Activated T-helper 1 cell treated with anti-CD3 and anti-CD28 coated beads, Interleukin-12 subunit alpha, Interleukin-12 subunit beta, Interleukin-2, Interleukin-4 antibody, amounts not matched to agents 30 ng/mL and 10 ng/mL and 1 ng/mL, durations not matched to agents 14 hours and 24 hours and 36 hours (primary cell): ENCODE data around the gene GPRC5D. TPM values are rescaled to one million over a fixed set of nuclear protein-coding genes. Genes with fewer than 3 reads are reported as not detected.

ENCODE experiments used
- DNase-seq: peaks from one replicate; pipeline ENCODE4 v3.0.0; 2021; ENCODE audit warnings: low spot score
- H3K27ac Mint-ChIP-seq: one replicate; pipeline ENCODE4 v1.8.0; 2021; ENCODE audit warnings: mild to moderate bottlenecking, mixed read lengths
- H3K27me3 Mint-ChIP-seq: one replicate; pipeline ENCODE4 v1.8.0; 2022; ENCODE audit warnings: mild to moderate bottlenecking, moderate library complexity, mixed read lengths; ENCODE audit not compliant: insufficient read depth
- H3K36me3 Mint-ChIP-seq: one replicate; pipeline ENCODE4 v1.8.0; 2021; ENCODE audit warnings: low read depth, mixed read lengths
- H3K4me1 Mint-ChIP-seq: one replicate; pipeline ENCODE4 v1.8.0; 2021; ENCODE audit warnings: low read depth, mixed read lengths
- H3K4me3 Mint-ChIP-seq: one replicate; pipeline ENCODE4 v1.8.0; 2021; ENCODE audit warnings: mild to moderate bottlenecking, moderate library complexity, mixed read lengths
- H3K9me3 Mint-ChIP-seq: one replicate; pipeline ENCODE4 v1.8.0; 2021; ENCODE audit warnings: mixed read lengths
- intact Hi-C: fragments of 100-400 bp; cut with micrococcal nuclease; formaldehyde crosslinking; loops from one replicate; pipeline ENCODE4 v1.15.1; 2024
- total RNA-seq: library from RNA; stranded (reverse); gene quantifications from 2 replicates; pipeline ENCODE4 v1.2.3, GENCODE V29; 2022

The GPRC5D gene
- total RNA-seq, 1 donor from 2014 or later, result not detected

DNA sequence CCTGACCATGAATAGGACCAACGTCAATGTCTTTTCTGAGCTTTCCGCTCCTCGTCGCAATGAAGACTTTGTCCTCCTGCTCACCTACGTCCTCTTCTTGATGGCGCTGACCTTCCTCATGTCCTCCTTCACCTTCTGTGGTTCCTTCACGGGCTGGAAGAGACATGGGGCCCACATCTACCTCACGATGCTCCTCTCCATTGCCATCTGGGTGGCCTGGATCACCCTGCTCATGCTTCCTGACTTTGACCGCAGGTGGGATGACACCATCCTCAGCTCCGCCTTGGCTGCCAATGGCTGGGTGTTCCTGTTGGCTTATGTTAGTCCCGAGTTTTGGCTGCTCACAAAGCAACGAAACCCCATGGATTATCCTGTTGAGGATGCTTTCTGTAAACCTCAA lies 43.3 kb downstream of the GPRC5D start:
- intact Hi-C loops, result no loop called here
- DNase-seq, result no peak
- no peaks in the 10 kb centered on the region for H3K27me3 Mint-ChIP-seq
- no peaks in the 10 kb centered on the region for H3K9me3 Mint-ChIP-seq
- H3K27ac Mint-ChIP-seq, result no peak overlapping the region
- H3K36me3 Mint-ChIP-seq, result no peaks in the 10 kb centered on the region
- H3K4me1 Mint-ChIP-seq, result peaks cover 19% of the 10 kb centered on the region
- H3K4me3 Mint-ChIP-seq, result no peak overlapping the region

- Mint-ChIP-seq H3K4me1 (peaks cover 19% of the 10 kb centered on the region), H3K27me3 (no peaks in the 10 kb centered on the region)
Observed at GRCh38 chr12:12908252-12908651, 43.7 kb downstream of the GPRC5D start.

DNA sequence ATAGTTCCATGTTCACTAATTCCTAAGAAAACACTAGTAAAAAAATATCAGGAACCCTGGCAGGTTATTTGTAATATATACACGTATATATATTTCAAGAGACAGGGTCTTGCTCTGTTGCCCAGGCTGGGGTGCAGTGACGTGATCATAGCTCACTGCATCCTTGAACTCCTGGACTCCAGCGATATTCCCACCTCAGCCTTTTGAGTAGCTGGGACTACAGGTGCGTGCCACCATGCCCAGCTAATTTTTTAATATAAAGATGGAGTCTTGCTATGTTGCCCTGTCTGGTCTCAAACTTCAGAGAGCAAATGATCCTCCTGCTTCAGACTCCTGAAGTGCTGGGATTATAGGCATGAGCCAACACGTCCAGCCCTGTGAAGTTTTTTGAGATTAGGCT lies 44.4 kb downstream of the GPRC5D start:
- H3K27me3 Mint-ChIP-seq, result no peaks in the 10 kb centered on the region
- H3K9me3 Mint-ChIP-seq, result no peaks in the 10 kb centered on the region
- H3K36me3 Mint-ChIP-seq, result no peaks in the 10 kb centered on the region
- peaks cover 19% of the 10 kb centered on the region for H3K4me1 Mint-ChIP-seq
- intact Hi-C loops, result no loop called here
- no peak for DNase-seq
- no peak overlapping the region for H3K27ac Mint-ChIP-seq
- H3K4me3 Mint-ChIP-seq, result no peak overlapping the region

More at GRCh38 chr12:12908252-12908651, 43.7 kb downstream of the GPRC5D start:
- H3K9me3 Mint-ChIP-seq, result no peaks in the 10 kb centered on the region
- no peak overlapping the region for H3K4me3 Mint-ChIP-seq
- intact Hi-C loops, result no loop called here
- H3K27ac Mint-ChIP-seq, result no peak overlapping the region
- H3K36me3 Mint-ChIP-seq, result no peaks in the 10 kb centered on the region
- no peak for DNase-seq

GRCh38 chr12:12903642-12904609 lies 48.0 kb downstream of the GPRC5D start:
- H3K27me3 Mint-ChIP-seq, result peaks cover 4% of the 10 kb centered on the region
- H3K9me3 Mint-ChIP-seq, result no peaks in the 10 kb centered on the region
- H3K27ac Mint-ChIP-seq, result no peak overlapping the region
- intact Hi-C loops, result no loop called here
- H3K4me3 Mint-ChIP-seq, result no peak overlapping the region
- no peaks in the 10 kb centered on the region for H3K36me3 Mint-ChIP-seq
- DNase-seq, result no peak
- H3K4me1 Mint-ChIP-seq, result peaks cover 15% of the 10 kb centered on the region

DNA sequence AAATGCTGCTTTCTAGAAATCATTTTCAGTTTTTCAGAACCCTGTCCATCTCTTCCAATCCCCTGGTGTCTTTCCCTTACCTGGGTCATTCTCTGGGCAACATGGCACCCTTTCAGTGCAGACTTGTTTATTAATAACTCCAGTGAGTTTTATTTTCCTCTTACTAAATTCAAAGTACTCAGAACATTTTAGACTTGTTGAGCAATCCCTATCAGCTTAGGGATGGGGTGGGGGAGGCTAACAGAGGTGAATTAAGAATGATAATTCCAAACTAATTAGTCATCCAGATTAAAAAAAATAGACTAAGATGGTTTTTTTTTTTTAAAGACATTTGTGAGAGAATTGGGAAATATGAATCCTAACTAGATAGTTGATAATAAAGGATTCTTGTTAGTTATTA lies 49.9 kb downstream of the GPRC5D start:
- Mint-ChIP-seq H3K27ac (no peak overlapping the region), H3K4me3 (no peak overlapping the region), H3K36me3 (no peaks in the 10 kb centered on the region), H3K9me3 (no peaks in the 10 kb centered on the region), H3K27me3 (peaks cover 6% of the 10 kb centered on the region), H3K4me1 (peaks cover 13% of the 10 kb centered on the region)
- intact Hi-C loops, result no loop called here
- no peak for DNase-seq

- Mint-ChIP-seq H3K27me3 (peaks cover 6% of the 10 kb centered on the region), H3K4me1 (peaks cover 13% of the 10 kb centered on the region), H3K4me3 (no peak overlapping the region), H3K9me3 (no peaks in the 10 kb centered on the region), H3K36me3 (no peaks in the 10 kb centered on the region), H3K27ac (peak overlapping the region; percentile 45)
- DNase-seq, result no peak
- intact Hi-C loops, result no loop called here
Observed at GRCh38 chr12:12901158-12901791, 50.7 kb downstream of the GPRC5D start.

- intact Hi-C loops, result no loop called here
- Mint-ChIP-seq H3K27me3 (peaks cover 6% of the 10 kb centered on the region), H3K27ac (no peak overlapping the region), H3K36me3 (no peaks in the 10 kb centered on the region), H3K4me3 (no peak overlapping the region), H3K9me3 (no peaks in the 10 kb centered on the region), H3K4me1 (peaks cover 13% of the 10 kb centered on the region)
- no peak for DNase-seq
Observed at GRCh38 chr12:12900786-12901157, 51.2 kb downstream of the GPRC5D start.

GRCh38 chr12:12899530-12900380 lies 52.2 kb downstream of the GPRC5D start:
- DNase-seq, result peak; percentile 26
- Mint-ChIP-seq H3K9me3 (no peaks in the 10 kb centered on the region), H3K27me3 (peaks cover 12% of the 10 kb centered on the region), H3K36me3 (no peaks in the 10 kb centered on the region), H3K4me3 (no peak overlapping the region), H3K4me1 (peaks cover 13% of the 10 kb centered on the region), H3K27ac (peak overlapping the region; percentile 37)
- intact Hi-C loops, result loop anchor here (1.0 to 2.0 kb wide), 4 partner anchors 61 to 297 kb away; partner anchors contain the start of gene EMP1

DNA sequence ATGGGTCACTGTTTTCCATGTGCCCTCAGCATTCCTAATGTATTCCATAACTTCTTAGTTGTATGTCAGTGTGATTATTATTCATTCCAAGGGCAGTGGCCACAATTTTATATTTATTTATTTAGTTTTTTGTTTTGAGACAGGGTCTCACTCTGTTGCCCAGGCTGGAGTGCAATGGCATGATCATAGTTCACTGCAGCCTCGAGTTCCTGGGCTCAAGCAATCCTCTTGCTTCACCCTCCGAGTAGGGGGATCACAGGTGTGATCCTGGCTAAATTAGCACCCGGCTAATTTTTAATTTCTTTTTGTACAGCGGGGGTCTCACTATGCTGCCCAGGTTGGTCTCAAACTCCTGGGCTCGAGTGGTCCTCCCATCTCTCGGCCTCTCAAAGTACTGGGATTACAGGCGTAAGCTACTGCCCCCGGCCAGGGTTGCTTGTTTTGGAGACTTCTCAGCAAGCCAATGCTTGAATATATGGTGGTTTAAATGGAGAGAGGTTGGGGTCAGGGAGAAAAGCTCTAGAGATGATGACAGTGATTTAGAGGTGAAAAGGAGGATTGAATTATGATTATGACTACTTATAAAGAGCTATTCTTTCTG lies 53.0 kb downstream of the GPRC5D start:
- peaks cover 13% of the 10 kb centered on the region for H3K4me1 Mint-ChIP-seq
- intact Hi-C loops, result loop anchor here (1.0 to 2.0 kb wide), 4 partner anchors 61 to 297 kb away; partner anchors contain the start of gene EMP1
- H3K4me3 Mint-ChIP-seq, result no peak overlapping the region
- H3K27ac Mint-ChIP-seq, result no peak overlapping the region
- DNase-seq, result no peak
- peaks cover 12% of the 10 kb centered on the region for H3K27me3 Mint-ChIP-seq
- H3K36me3 Mint-ChIP-seq, result no peaks in the 10 kb centered on the region
- no peaks in the 10 kb centered on the region for H3K9me3 Mint-ChIP-seq

- Mint-ChIP-seq H3K36me3 (no peaks in the 10 kb centered on the region), H3K27me3 (peaks cover 18% of the 10 kb centered on the region), H3K27ac (no peak overlapping the region), H3K9me3 (no peaks in the 10 kb centered on the region), H3K4me3 (no peak overlapping the region), H3K4me1 (peaks cover 13% of the 10 kb centered on the region)
- intact Hi-C loops, result loop anchor here (2.0 kb wide), 1 partner anchor 109 kb away; no protein-coding TSS in a partner anchor
- no peak for DNase-seq
Observed at GRCh38 chr12:12898136-12898717, 53.7 kb downstream of the GPRC5D start.

GRCh38 chr12:12897302-12897701 lies 54.7 kb downstream of the GPRC5D start:
- no peaks in the 10 kb centered on the region for H3K36me3 Mint-ChIP-seq
- no peak overlapping the region for H3K27ac Mint-ChIP-seq
- intact Hi-C loops, result no loop called here
- no peaks in the 10 kb centered on the region for H3K9me3 Mint-ChIP-seq
- no peak for DNase-seq
- H3K27me3 Mint-ChIP-seq, result peaks cover 26% of the 10 kb centered on the region
- no peak overlapping the region for H3K4me3 Mint-ChIP-seq
- peaks cover 13% of the 10 kb centered on the region for H3K4me1 Mint-ChIP-seq

DNA sequence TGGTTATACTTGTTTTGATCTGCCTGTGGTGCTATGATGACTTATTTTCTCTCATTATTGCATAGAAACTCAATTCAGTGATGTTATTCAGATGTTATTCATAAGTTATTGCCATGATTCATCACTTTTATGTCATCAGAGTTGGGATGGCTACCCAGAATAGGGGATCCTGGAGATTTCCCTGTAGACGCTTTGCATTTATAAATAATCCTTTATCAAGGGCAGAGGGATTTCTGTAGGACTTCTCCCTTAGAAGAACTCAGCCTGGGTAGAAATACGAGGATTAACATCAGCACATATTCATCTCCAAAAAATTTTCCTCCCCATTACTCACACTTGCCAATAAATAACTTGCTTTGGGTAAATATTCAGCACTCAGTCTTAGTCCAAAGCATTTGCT lies 55.7 kb downstream of the GPRC5D start:
- Mint-ChIP-seq H3K4me3 (no peak overlapping the region), H3K9me3 (no peaks in the 10 kb centered on the region), H3K27me3 (peaks cover 30% of the 10 kb centered on the region), H3K27ac (no peak overlapping the region), H3K36me3 (no peaks in the 10 kb centered on the region), H3K4me1 (peaks cover 13% of the 10 kb centered on the region)
- intact Hi-C loops, result no loop called here
- DNase-seq, result no peak
